ENCODE data around the gene DNAJC5G.

DNAJC5G gene

DNA sequence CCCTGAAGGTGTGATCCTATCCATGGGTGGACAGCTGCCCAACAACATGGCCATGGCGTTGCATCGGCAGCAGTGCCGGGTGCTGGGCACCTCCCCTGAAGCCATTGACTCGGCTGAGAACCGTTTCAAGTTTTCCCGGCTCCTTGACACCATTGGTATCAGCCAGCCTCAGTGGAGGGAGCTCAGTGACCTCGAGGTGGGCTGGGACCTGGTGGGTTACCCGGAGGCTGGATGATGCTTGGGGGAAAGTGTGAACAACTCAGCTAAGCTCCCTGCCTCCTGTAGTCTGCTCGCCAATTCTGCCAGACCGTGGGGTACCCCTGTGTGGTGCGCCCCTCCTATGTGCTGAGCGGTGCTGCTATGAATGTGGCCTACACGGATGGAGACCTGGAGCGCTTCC is 41.9 kb upstream of the DNAJC5G start:
- no peak overlapping the region for H3K27ac ChIP-seq (replicated peaks; ENCODE audit: low read length)

GRCh38 chr2:27236136-27236535 is 39.1 kb upstream of the DNAJC5G start:
- no peak overlapping the region for H2BK5ac ChIP-seq (ENCODE audit: low read length)
- H3K27ac ChIP-seq (replicated peaks; ENCODE audit: low read length) = no peak overlapping the region
- no peaks in the 10 kb centered on the region for H3K27me3 ChIP-seq (ENCODE audit: control insufficient read depth in 3 of 3, insufficient read depth in 3 of 3, low read depth in 1 of 3, low read length in 3 of 3)
- H2AFZ ChIP-seq (ENCODE audit: low read length) = no peak overlapping the region
- no peak overlapping the region for H3K14ac ChIP-seq (ENCODE audit: low read length)
- peaks cover 0 to 2% of the 10 kb centered on the region in 2 donors for H3K9me3 ChIP-seq (replicated peaks in 1 of 2; ENCODE audit: control insufficient read depth in 2 of 2, insufficient read depth in 1 of 2, low read depth in 1 of 2, low read length in 2 of 2)
- H3K79me1 ChIP-seq (ENCODE audit: low read depth, low read length) = peaks cover 2% of the 10 kb centered on the region
- H2BK12ac ChIP-seq (ENCODE audit: low read length) = no peak overlapping the region
- no peak overlapping the region for H3K9ac ChIP-seq (ENCODE audit: low read depth, low read length, poor library complexity)
- H3K4me1 ChIP-seq (ENCODE audit: control insufficient read depth in 2 of 2, insufficient read depth in 1 of 2, low read depth in 1 of 2, low read length in 2 of 2) = no peaks in the 10 kb centered on the region
- H3K36me3 ChIP-seq (replicated peaks in 1 of 2; ENCODE audit: control insufficient read depth in 2 of 2, insufficient read depth in 2 of 2, low read length in 2 of 2) = peaks cover 91 to 100% of the 10 kb centered on the region in 2 donors
- H3K4me3 ChIP-seq (ENCODE audit: low read length in 2 of 2) = no peak overlapping the region
- H4K8ac ChIP-seq (ENCODE audit: low read depth, low read length) = no peak overlapping the region
- H3K18ac ChIP-seq (ENCODE audit: low read length) = no peak overlapping the region
- H3K4me2 ChIP-seq (ENCODE audit: insufficient read depth, low read length, poor library complexity, severe bottlenecking) = no peak overlapping the region
- no peak for DNase-seq (ENCODE audit: low spot score)
- H2BK120ac ChIP-seq (ENCODE audit: low read depth, low read length) = no peak overlapping the region
- no peak overlapping the region for H3K4ac ChIP-seq (ENCODE audit: low read length)
- no peak overlapping the region for H3K23ac ChIP-seq (ENCODE audit: low read depth, low read length, poor library complexity)
- H4K91ac ChIP-seq (ENCODE audit: low read depth, low read length, poor library complexity) = no peak overlapping the region
- no CpG with 5 or more reads among the region's 12 CpGs for WGBS, 2 donors (ENCODE audit: extremely low coverage in 2 of 2, insufficient read length in 2 of 2, insufficient replicate concordance in 1 of 2)
- H2BK15ac ChIP-seq (ENCODE audit: low read length) = no peak overlapping the region
- no peak overlapping the region for H2AK5ac ChIP-seq (ENCODE audit: low read depth, low read length)

More for the DNA sequence above, 41.9 kb upstream of the DNAJC5G start:
- Histone ChIP-seq H2BK15ac (ENCODE audit: low read length) (no peak overlapping the region), H2BK12ac (ENCODE audit: low read length) (no peak overlapping the region), H2BK5ac (ENCODE audit: low read length) (no peak overlapping the region), H2BK120ac (ENCODE audit: low read depth, low read length) (no peak overlapping the region), H3K14ac (ENCODE audit: low read length) (no peak overlapping the region), H3K23ac (ENCODE audit: low read depth, low read length, poor library complexity) (no peak overlapping the region), H4K8ac (ENCODE audit: low read depth, low read length) (no peak overlapping the region), H3K27me3 (ENCODE audit: control insufficient read depth in 3 of 3, insufficient read depth in 3 of 3, low read depth in 1 of 3, low read length in 3 of 3) (no peaks in the 10 kb centered on the region), H3K4ac (ENCODE audit: low read length) (no peak overlapping the region), H3K79me1 (ENCODE audit: low read depth, low read length) (peaks cover 2% of the 10 kb centered on the region), H4K91ac (ENCODE audit: low read depth, low read length, poor library complexity) (no peak overlapping the region), H3K18ac (ENCODE audit: low read length) (no peak overlapping the region), H3K36me3 (replicated peaks in 1 of 2; ENCODE audit: control insufficient read depth in 2 of 2, insufficient read depth in 2 of 2, low read length in 2 of 2) (peaks cover 71 to 97% of the 10 kb centered on the region in 2 donors), H3K4me3 (ENCODE audit: low read length in 2 of 2) (no peak overlapping the region), H2AFZ (ENCODE audit: low read length) (no peak overlapping the region), H3K9me3 (replicated peaks in 1 of 2; ENCODE audit: control insufficient read depth in 2 of 2, insufficient read depth in 1 of 2, low read depth in 1 of 2, low read length in 2 of 2) (no peaks in the 10 kb centered on the region), H2AK5ac (ENCODE audit: low read depth, low read length) (no peak overlapping the region), H3K4me2 (ENCODE audit: insufficient read depth, low read length, poor library complexity, severe bottlenecking) (no peak overlapping the region), H3K4me1 (ENCODE audit: control insufficient read depth in 2 of 2, insufficient read depth in 1 of 2, low read depth in 1 of 2, low read length in 2 of 2) (no peaks in the 10 kb centered on the region), H3K9ac (ENCODE audit: low read depth, low read length, poor library complexity) (no peak overlapping the region)
- DNase-seq (ENCODE audit: low spot score) = no peak
- WGBS, 2 donors (ENCODE audit: extremely low coverage in 2 of 2, insufficient read length in 2 of 2, insufficient replicate concordance in 1 of 2) = no CpG with 5 or more reads among the region's 14 CpGs

- Histone ChIP-seq H3K23ac (ENCODE audit: low read depth, low read length, poor library complexity) (no peak overlapping the region), H2AK5ac (ENCODE audit: low read depth, low read length) (no peak overlapping the region), H3K9me3 (replicated peaks in 1 of 2; ENCODE audit: control insufficient read depth in 2 of 2, insufficient read depth in 1 of 2, low read depth in 1 of 2, low read length in 2 of 2) (peaks cover 0 to 2% of the 10 kb centered on the region in 2 donors), H3K27me3 (ENCODE audit: control insufficient read depth in 3 of 3, insufficient read depth in 3 of 3, low read depth in 1 of 3, low read length in 3 of 3) (no peaks in the 10 kb centered on the region), H3K4me2 (ENCODE audit: insufficient read depth, low read length, poor library complexity, severe bottlenecking) (no peak overlapping the region), H3K27ac (replicated peaks; ENCODE audit: low read length) (no peak overlapping the region), H2BK120ac (ENCODE audit: low read depth, low read length) (no peak overlapping the region), H3K79me1 (ENCODE audit: low read depth, low read length) (peaks cover 2% of the 10 kb centered on the region), H3K14ac (ENCODE audit: low read length) (no peak overlapping the region), H3K9ac (ENCODE audit: low read depth, low read length, poor library complexity) (no peak overlapping the region), H2BK12ac (ENCODE audit: low read length) (no peak overlapping the region), H2BK15ac (ENCODE audit: low read length) (no peak overlapping the region), H2AFZ (ENCODE audit: low read length) (no peak overlapping the region), H4K91ac (ENCODE audit: low read depth, low read length, poor library complexity) (no peak overlapping the region), H3K4ac (ENCODE audit: low read length) (no peak overlapping the region), H3K36me3 (replicated peaks in 1 of 2; ENCODE audit: control insufficient read depth in 2 of 2, insufficient read depth in 2 of 2, low read length in 2 of 2) (peaks cover 91 to 100% of the 10 kb centered on the region in 2 donors), H3K18ac (ENCODE audit: low read length) (no peak overlapping the region), H2BK5ac (ENCODE audit: low read length) (no peak overlapping the region), H4K8ac (ENCODE audit: low read depth, low read length) (no peak overlapping the region), H3K4me1 (ENCODE audit: control insufficient read depth in 2 of 2, insufficient read depth in 1 of 2, low read depth in 1 of 2, low read length in 2 of 2) (no peaks in the 10 kb centered on the region), H3K4me3 (ENCODE audit: low read length in 2 of 2) (no peak overlapping the region)
- no peak for DNase-seq (ENCODE audit: low spot score)
- WGBS, 2 donors (ENCODE audit: extremely low coverage in 2 of 2, insufficient read length in 2 of 2, insufficient replicate concordance in 1 of 2) = no CpG with 5 or more reads among the region's 3 CpGs
Observed at GRCh38 chr2:27236626-27237025, 38.6 kb upstream of the DNAJC5G start.

- no peak overlapping the region for H2AFZ ChIP-seq (ENCODE audit: low read length)
- H3K9ac ChIP-seq (ENCODE audit: low read depth, low read length, poor library complexity) = no peak overlapping the region
- no peak overlapping the region for H4K8ac ChIP-seq (ENCODE audit: low read depth, low read length)
- no peak overlapping the region for H2BK12ac ChIP-seq (ENCODE audit: low read length)
- no peaks in the 10 kb centered on the region for H3K27me3 ChIP-seq (ENCODE audit: control insufficient read depth in 3 of 3, insufficient read depth in 3 of 3, low read depth in 1 of 3, low read length in 3 of 3)
- H3K23ac ChIP-seq (ENCODE audit: low read depth, low read length, poor library complexity) = peak overlapping the region; percentile 9
- H3K14ac ChIP-seq (ENCODE audit: low read length) = no peak overlapping the region
- H3K79me1 ChIP-seq (ENCODE audit: low read depth, low read length) = peaks cover 2% of the 10 kb centered on the region
- H4K91ac ChIP-seq (ENCODE audit: low read depth, low read length, poor library complexity) = no peak overlapping the region
- WGBS, 2 donors (ENCODE audit: extremely low coverage in 2 of 2, insufficient read length in 2 of 2, insufficient replicate concordance in 1 of 2) = no CpG with 5 or more reads among the region's 15 CpGs
- no peak overlapping the region for H3K18ac ChIP-seq (ENCODE audit: low read length)
- DNase-seq (ENCODE audit: low spot score) = no peak
- no peak overlapping the region for H3K4ac ChIP-seq (ENCODE audit: low read length)
- H2BK5ac ChIP-seq (ENCODE audit: low read length) = no peak overlapping the region
- H3K9me3 ChIP-seq (replicated peaks in 1 of 2; ENCODE audit: control insufficient read depth in 2 of 2, insufficient read depth in 1 of 2, low read depth in 1 of 2, low read length in 2 of 2) = peaks cover 0 to 2% of the 10 kb centered on the region in 2 donors
- H3K36me3 ChIP-seq (replicated peaks in 1 of 2; ENCODE audit: control insufficient read depth in 2 of 2, insufficient read depth in 2 of 2, low read length in 2 of 2) = peaks cover 90 to 100% of the 10 kb centered on the region in 2 donors
- H3K4me3 ChIP-seq (ENCODE audit: low read length in 2 of 2) = no peak overlapping the region
- H2BK120ac ChIP-seq (ENCODE audit: low read depth, low read length) = no peak overlapping the region
- H3K27ac ChIP-seq (replicated peaks; ENCODE audit: low read length) = no peak overlapping the region
- H3K4me2 ChIP-seq (ENCODE audit: insufficient read depth, low read length, poor library complexity, severe bottlenecking) = no peak overlapping the region
- no peak overlapping the region for H2AK5ac ChIP-seq (ENCODE audit: low read depth, low read length)
- no peaks in the 10 kb centered on the region for H3K4me1 ChIP-seq (ENCODE audit: control insufficient read depth in 2 of 2, insufficient read depth in 1 of 2, low read depth in 1 of 2, low read length in 2 of 2)
- H2BK15ac ChIP-seq (ENCODE audit: low read length) = no peak overlapping the region
Observed at GRCh38 chr2:27237341-27237945, 37.8 kb upstream of the DNAJC5G start.
